DMS53 treated with DMSO at 0.1 percent for 48 hours (cell line): Measurements from ENCODE around the gene BAAT.

Experiments
- DNase-seq: peaks from one replicate; lab custom pipeline; 2025; ENCODE audit not compliant: unreplicated experiment; lab: John Stamatoyannopoulos, UW

BAAT gene

GRCh38 chr9:101324245-101324804, 60.5 kb downstream of the BAAT start:
- DNase-seq, result no peak

GRCh38 chr9:101323129-101323528, 61.7 kb downstream of the BAAT start:
- no peak for DNase-seq

- DNase-seq, result no peak
Measured at GRCh38 chr9:101317735-101318134, 67.1 kb downstream of the BAAT start.

GRCh38 chr9:101315112-101315450, 69.7 kb downstream of the BAAT start:
- no peak for DNase-seq

- no peak for DNase-seq
Measured at GRCh38 chr9:101312661-101313060, 72.1 kb downstream of the BAAT start.

GRCh38 chr9:101311758-101312420, 72.9 kb downstream of the BAAT start:
- peak; percentile 68 for DNase-seq

GRCh38 chr9:101311191-101311590, 73.6 kb downstream of the BAAT start:
- DNase-seq, result no peak
